ENCODE data around the gene FBXW2.
"Not testable (repeated sequence)": the region's sequence is repeated elsewhere in the genome, so short reads cannot be mapped to it uniquely, and the experiment has no call there.

FBXW2 gene

DNA sequence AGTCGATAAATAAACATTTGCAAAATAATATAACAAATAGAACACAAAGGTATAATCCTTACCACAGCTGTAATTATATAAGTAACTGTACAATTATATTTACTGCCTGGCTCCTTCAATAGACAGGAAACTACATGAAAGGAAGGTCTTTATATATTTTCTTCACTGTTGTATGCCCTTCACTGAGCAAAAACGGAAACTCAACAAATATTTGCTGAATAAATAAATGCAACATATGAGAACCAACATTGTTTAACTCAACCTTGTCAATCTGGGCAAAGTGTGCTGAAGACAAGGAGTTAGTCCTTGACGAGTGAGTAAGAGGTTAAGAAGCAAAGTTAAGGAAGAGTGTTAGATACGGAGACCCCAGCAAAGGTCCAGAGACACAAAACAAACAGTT, 26.9 kb upstream of the FBXW2 start:
- Histone ChIP-seq H3K4me2 (ENCODE audit: low read length) (no peak overlapping the region), H2AFZ (no peak overlapping the region), H3K9me3 (ENCODE audit: control insufficient read depth, low read length) (no peaks in the 10 kb centered on the region), H3K9ac (no peak overlapping the region), H3K27me3 (ENCODE audit: control insufficient read depth, insufficient read depth, low read length) (no peaks in the 10 kb centered on the region), H3K4me1 (no peaks in the 10 kb centered on the region), H3K36me3 (ENCODE audit: control insufficient read depth, insufficient read depth, low read length) (no peaks in the 10 kb centered on the region), H3K27ac (no peak overlapping the region), H3K4me3 (ENCODE audit: low read depth, low read length) (no peak overlapping the region), H3K79me2 (no peaks in the 10 kb centered on the region)
- no peak for TF ChIP-seq CTCF (IDR thresholded peaks at IDR 0.05)

- Histone ChIP-seq H2AFZ (no peak overlapping the region), H3K4me3 (ENCODE audit: low read depth, low read length) (no peak overlapping the region), H3K36me3 (ENCODE audit: control insufficient read depth, insufficient read depth, low read length) (no peaks in the 10 kb centered on the region), H3K27ac (no peak overlapping the region), H3K9ac (no peak overlapping the region), H3K27me3 (ENCODE audit: control insufficient read depth, insufficient read depth, low read length) (no peaks in the 10 kb centered on the region), H3K79me2 (no peaks in the 10 kb centered on the region), H3K9me3 (ENCODE audit: control insufficient read depth, low read length) (no peaks in the 10 kb centered on the region), H3K4me2 (ENCODE audit: low read length) (no peak overlapping the region), H3K4me1 (no peaks in the 10 kb centered on the region)
- no peak for TF ChIP-seq CTCF (IDR thresholded peaks at IDR 0.05)
Observed at GRCh38 chr9:120818595-120818994, 25.4 kb upstream of the FBXW2 start.

DNA sequence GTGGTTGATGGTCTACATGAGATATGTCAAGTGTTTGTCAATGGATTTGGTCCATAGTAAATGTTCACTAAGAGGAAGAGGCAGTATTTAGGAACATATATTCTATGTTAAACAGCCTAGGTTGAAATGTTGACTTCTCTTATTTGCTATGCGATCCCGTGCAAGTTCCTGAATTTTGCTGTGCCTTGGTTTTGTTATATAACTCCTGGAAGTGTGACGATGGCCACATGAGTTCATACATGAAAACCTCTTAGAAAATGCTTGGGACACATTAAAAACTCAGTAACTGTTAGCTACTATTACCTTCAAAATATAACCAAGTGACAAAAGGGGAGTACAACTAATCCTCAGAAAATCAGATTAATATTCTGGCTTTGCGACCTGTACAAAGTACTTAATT, 21.9 kb upstream of the FBXW2 start:
- Histone ChIP-seq H3K27ac (no peak overlapping the region), H3K4me2 (ENCODE audit: low read length) (no peak overlapping the region), H3K79me2 (no peaks in the 10 kb centered on the region), H3K36me3 (ENCODE audit: control insufficient read depth, insufficient read depth, low read length) (no peaks in the 10 kb centered on the region), H2AFZ (no peak overlapping the region), H3K9ac (no peak overlapping the region), H3K4me1 (no peaks in the 10 kb centered on the region), H3K9me3 (ENCODE audit: control insufficient read depth, low read length) (no peaks in the 10 kb centered on the region), H3K4me3 (ENCODE audit: low read depth, low read length) (no peak overlapping the region), H3K27me3 (ENCODE audit: control insufficient read depth, insufficient read depth, low read length) (no peaks in the 10 kb centered on the region)
- no peak for TF ChIP-seq CTCF (IDR thresholded peaks at IDR 0.05)

DNA sequence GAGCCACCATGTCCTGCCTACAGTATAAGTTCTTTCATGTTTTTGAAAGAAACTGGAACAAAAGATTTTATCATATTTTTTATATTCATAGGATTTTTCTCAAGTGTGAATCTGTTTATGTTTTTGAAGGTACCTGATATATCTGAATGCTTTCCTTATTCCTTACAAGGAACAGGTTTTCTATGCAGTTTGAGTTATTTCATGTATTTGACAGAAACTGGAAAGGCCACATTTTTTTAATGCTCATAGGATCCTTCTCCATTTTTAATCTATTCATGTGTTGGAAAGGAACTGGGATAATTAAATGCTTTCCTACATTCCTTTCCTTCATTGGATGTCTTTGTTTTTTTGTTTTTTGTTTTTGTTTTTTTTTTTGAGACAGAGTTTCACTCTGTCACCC, 15.7 kb upstream of the FBXW2 start:
- Histone ChIP-seq H2AFZ (no peak overlapping the region), H3K79me2 (no peaks in the 10 kb centered on the region), H3K4me2 (ENCODE audit: low read length) (no peak overlapping the region), H3K27me3 (ENCODE audit: control insufficient read depth, insufficient read depth, low read length) (no peaks in the 10 kb centered on the region), H3K9me3 (ENCODE audit: control insufficient read depth, low read length) (no peaks in the 10 kb centered on the region), H3K4me3 (ENCODE audit: low read depth, low read length) (no peak overlapping the region), H3K4me1 (no peaks in the 10 kb centered on the region), H3K27ac (no peak overlapping the region), H3K36me3 (ENCODE audit: control insufficient read depth, insufficient read depth, low read length) (no peaks in the 10 kb centered on the region), H3K9ac (no peak overlapping the region)
- no peak for TF ChIP-seq CTCF (IDR thresholded peaks at IDR 0.05)

DNA sequence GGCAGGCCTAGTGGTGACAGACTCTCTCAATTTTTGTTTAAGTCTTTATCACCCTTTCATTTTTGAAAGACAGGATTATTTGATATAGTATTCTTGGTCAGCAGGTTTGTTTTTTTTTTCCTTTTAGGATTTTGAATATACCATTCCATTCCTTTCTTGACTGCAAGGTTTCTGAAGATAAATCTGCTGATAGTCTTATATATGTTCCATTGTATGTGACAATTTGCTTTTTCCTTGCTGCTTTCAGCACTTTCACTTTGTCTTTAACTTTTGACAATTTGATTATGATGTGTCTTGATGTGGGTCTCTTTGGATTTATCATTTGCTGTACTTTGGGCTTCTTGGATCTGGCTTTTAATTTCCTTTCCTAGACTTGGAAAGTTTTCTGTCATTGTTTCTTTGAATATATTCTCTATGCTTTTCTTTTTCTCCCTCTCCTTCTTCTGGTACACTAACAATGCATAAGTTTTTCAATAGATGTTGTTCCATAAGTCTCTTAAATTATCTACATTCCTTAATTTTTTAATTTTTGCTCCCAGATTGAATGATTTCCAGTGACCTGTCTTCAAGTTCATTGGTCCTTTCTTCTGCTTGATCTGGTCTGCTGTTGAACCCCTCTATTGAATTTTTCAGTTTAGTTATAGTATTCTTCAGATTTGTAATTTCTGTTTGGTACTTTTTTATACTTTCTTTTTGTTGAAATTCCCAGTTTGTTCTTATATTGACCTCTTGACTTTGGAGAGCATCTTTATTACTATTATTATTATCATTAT, 14.6 kb upstream of the FBXW2 start:
- no peak overlapping the region for H3K9ac ChIP-seq
- no peak overlapping the region for H2AFZ ChIP-seq
- H3K79me2 ChIP-seq: no peaks in the 10 kb centered on the region
- no peaks in the 10 kb centered on the region for H3K9me3 ChIP-seq (ENCODE audit: control insufficient read depth, low read length)
- no peak overlapping the region for H3K27ac ChIP-seq
- H3K4me2 ChIP-seq (ENCODE audit: low read length): no peak overlapping the region
- TF ChIP-seq CTCF (IDR thresholded peaks at IDR 0.05): no peak
- H3K36me3 ChIP-seq (ENCODE audit: control insufficient read depth, insufficient read depth, low read length): no peaks in the 10 kb centered on the region
- no peaks in the 10 kb centered on the region for H3K4me1 ChIP-seq
- no peaks in the 10 kb centered on the region for H3K27me3 ChIP-seq (ENCODE audit: control insufficient read depth, insufficient read depth, low read length)
- no peak overlapping the region for H3K4me3 ChIP-seq (ENCODE audit: low read depth, low read length)

- not testable (repeated sequence) for H3K9ac ChIP-seq; H3K27me3 ChIP-seq (ENCODE audit: control insufficient read depth, insufficient read depth, low read length); H3K27ac ChIP-seq; H3K9me3 ChIP-seq (ENCODE audit: control insufficient read depth, low read length); H2AFZ ChIP-seq; H3K4me2 ChIP-seq (ENCODE audit: low read length); H3K79me2 ChIP-seq; H3K36me3 ChIP-seq (ENCODE audit: control insufficient read depth, insufficient read depth, low read length); H3K4me3 ChIP-seq (ENCODE audit: low read depth, low read length); H3K4me1 ChIP-seq
Observed at GRCh38 chr9:120804784-120805363, 11.7 kb upstream of the FBXW2 start.

Measured in parathyroid adenoma (tissue), 2 donors.